Mesendoderm (in vitro differentiated cells): Measurements from ENCODE around the gene KDM5D. TPM values are rescaled to one million over a fixed set of nuclear protein-coding genes. Genes with fewer than 3 reads are reported as not detected.
A peak's percentile ranks its signal among the peaks of the same experiment; 100 is the strongest.

Source experiments
- DNase-seq: peaks from one replicate; pipeline ENCODE4 v3.0.0; 2013
- H2AK5ac ChIP-seq: 2 replicates; pipeline ENCODE4 v1.6.1; 2013; ENCODE audit warnings: low read length, inconsistent platforms
- H2BK120ac ChIP-seq: 2 replicates; pipeline ENCODE4 v1.6.1; 2013; ENCODE audit warnings: low read depth, mild to moderate bottlenecking, low read length, moderate library complexity, mixed read lengths
- H2BK15ac ChIP-seq: replicated peaks from 2 replicates; pipeline ENCODE4 v1.6.1; 2013; ENCODE audit warnings: low read depth, mild to moderate bottlenecking, moderate library complexity
- H2BK5ac ChIP-seq: 2 replicates; pipeline ENCODE4 v1.6.1; 2013; ENCODE audit warnings: low read length, inconsistent platforms
- H3K18ac ChIP-seq: 2 replicates; pipeline ENCODE4 v1.6.1; 2013; ENCODE audit warnings: mild to moderate bottlenecking, low read length, mixed read lengths
- H3K23ac ChIP-seq: one replicate; pipeline ENCODE4 v1.6.1; 2013; ENCODE audit warnings: low read length
- H3K27ac ChIP-seq: 2 replicates; pipeline ENCODE4 v1.5.1; 2013; ENCODE audit warnings: low read depth, mild to moderate bottlenecking, inconsistent platforms, low read length, moderate library complexity
- H3K27me3 ChIP-seq: 2 replicates; pipeline ENCODE4 v1.6.1; 2013; ENCODE audit warnings: low read length, control low read depth, mild to moderate bottlenecking, inconsistent platforms; ENCODE audit not compliant: insufficient read depth, poor library complexity
- H3K36me3 ChIP-seq: 2 replicates; pipeline ENCODE4 v1.6.1; 2013; ENCODE audit warnings: low read length, inconsistent platforms; ENCODE audit not compliant: control insufficient read depth, insufficient read depth
- H3K4ac ChIP-seq: one replicate; pipeline ENCODE4 v1.6.1; 2013; ENCODE audit warnings: low read depth, mild to moderate bottlenecking, low read length, moderate library complexity
- H3K4me1 ChIP-seq: 2 replicates; pipeline ENCODE4 v1.6.1; 2013; ENCODE audit warnings: low read depth, low read length, inconsistent platforms; ENCODE audit not compliant: control insufficient read depth
- H3K4me2 ChIP-seq: 2 replicates; pipeline ENCODE4 v1.6.1; 2013; ENCODE audit warnings: low read length
- H3K4me3 ChIP-seq: 2 replicates; pipeline ENCODE4 v1.5.1; 2013; ENCODE audit warnings: mild to moderate bottlenecking, low read length
- H3K56ac ChIP-seq: one replicate; pipeline ENCODE4 v1.6.1; 2013; ENCODE audit warnings: low read length
- H3K79me1 ChIP-seq: 2 replicates; pipeline ENCODE4 v1.6.1; 2013; ENCODE audit warnings: low read length, inconsistent platforms
- H3K79me2 ChIP-seq: 2 replicates; pipeline ENCODE4 v1.6.1; 2013; ENCODE audit warnings: mild to moderate bottlenecking, low read length; ENCODE audit not compliant: control insufficient read depth, insufficient read depth
- H3K9ac ChIP-seq: 2 replicates; pipeline ENCODE4 v1.6.1; 2013; ENCODE audit warnings: low read length, inconsistent platforms
- H4K5ac ChIP-seq: one replicate; pipeline ENCODE4 v1.6.1; 2013; ENCODE audit warnings: low read length
- H4K8ac ChIP-seq: one replicate; pipeline ENCODE4 v1.6.1; 2013; ENCODE audit warnings: low read depth, mild to moderate bottlenecking, control low read depth, low read length, moderate library complexity
- WGBS: extraction: QIAGEN DNeasy Blood & Tissue Kit; methylation state at CpG from one replicate; pipeline ENCODE4 v1.1.7; 2013; ENCODE audit warnings: low lambda C conversion rate, missing lambda C conversion rate; ENCODE audit not compliant: insufficient coverage; ENCODE audit errors: extremely low coverage; 5-methylcytosine and 5-hydroxymethylcytosine counted together
- polyA plus RNA-seq, 2 experiments: library from polyadenylated mRNA; stranded (reverse); fragments of 200-250 nt; gene quantifications; one replicate each; pipeline ENCODE4 v1.2.3, GENCODE V29; 2013

KDM5D gene
- 13.6 TPM for polyA plus RNA-seq (2013, experiment 1 of 2)
- polyA plus RNA-seq (2013, experiment 2 of 2), result 13.7 TPM

DNA sequence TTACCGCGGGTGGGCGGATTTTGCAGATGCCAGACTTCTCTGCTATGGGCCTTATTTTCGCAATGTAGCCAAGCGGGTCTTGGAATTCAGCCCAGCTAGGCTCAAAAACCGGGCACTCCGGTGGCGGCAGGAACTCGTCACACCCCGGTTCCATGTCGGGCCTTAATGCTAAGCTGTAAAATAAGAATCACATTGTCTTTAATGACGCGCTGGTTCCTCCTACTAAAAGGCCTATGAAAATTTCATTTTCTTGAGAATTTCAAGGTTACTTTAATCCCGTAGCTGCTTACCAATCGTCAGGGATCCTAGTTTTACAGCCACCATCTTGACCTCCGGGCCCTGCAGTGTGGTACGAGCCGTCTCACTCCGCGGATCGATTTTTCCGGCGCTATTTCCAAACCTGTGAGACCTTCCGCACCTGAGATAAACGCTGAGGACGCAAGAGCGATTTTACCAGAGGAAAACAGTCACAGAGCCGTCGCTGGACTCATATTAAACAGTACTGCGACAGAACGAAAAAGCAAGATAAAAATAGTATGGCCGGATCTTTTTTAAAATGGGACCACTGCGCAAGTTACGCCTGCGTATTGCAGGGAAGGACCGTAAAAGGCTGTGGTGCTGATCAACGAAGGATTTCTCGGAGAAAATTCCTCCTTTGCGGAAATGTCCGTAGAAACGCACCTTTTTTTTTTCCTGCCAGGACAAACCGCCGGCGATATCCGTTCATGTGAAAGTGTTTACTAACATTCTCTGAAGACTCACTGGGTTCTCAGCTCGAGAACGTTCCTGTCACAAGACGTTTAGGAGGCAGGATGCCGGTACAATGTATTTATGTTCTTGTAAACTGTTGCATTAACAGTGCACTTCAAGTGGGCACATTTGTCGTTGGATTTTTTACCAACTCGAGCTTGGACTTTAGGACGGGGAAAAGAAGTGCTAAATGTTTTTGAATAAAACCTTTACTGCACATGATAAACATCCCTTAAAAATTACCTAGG is at the start of gene KDM5D:
TSS of gene KDM5D (minus strand) at position 346 of the 998 bp plus-strand sequence. CDS start at position 154, 192 bp downstream.
- no peak within 1 kb of the TSS for H3K23ac ChIP-seq
- WGBS, result no CpG with 5 or more reads among the region's 52 CpGs
- H3K56ac ChIP-seq, result peak within 1 kb of the TSS; percentile 79
- H3K4ac ChIP-seq, result no peak within 1 kb of the TSS
- H2BK120ac ChIP-seq, result peak within 1 kb of the TSS; percentile 3
- no peaks in the 10 kb centered on the region for H3K36me3 ChIP-seq
- peak; percentile 86 for DNase-seq
- H2BK5ac ChIP-seq, result no peak within 1 kb of the TSS
- H3K4me2 ChIP-seq, result peak within 1 kb of the TSS; percentile 1
- no peaks in the 10 kb centered on the region for H3K4me1 ChIP-seq
- no peak within 1 kb of the TSS for H4K5ac ChIP-seq
- peak within 1 kb of the TSS; percentile 75 for H3K9ac ChIP-seq
- H2AK5ac ChIP-seq, result no peak within 1 kb of the TSS
- no peaks in the 10 kb centered on the region for H3K27me3 ChIP-seq
- peak within 1 kb of the TSS; percentile 3 for H3K27ac ChIP-seq
- H3K79me1 ChIP-seq, result no peaks in the 10 kb centered on the region
- no peaks in the 10 kb centered on the region for H3K79me2 ChIP-seq
- H3K18ac ChIP-seq, result peak within 1 kb of the TSS; percentile 51
- H2BK15ac ChIP-seq, result no peak within 1 kb of the TSS
- H4K8ac ChIP-seq, result no peak within 1 kb of the TSS
- H3K4me3 ChIP-seq, result peak within 1 kb of the TSS; percentile 72

DNA sequence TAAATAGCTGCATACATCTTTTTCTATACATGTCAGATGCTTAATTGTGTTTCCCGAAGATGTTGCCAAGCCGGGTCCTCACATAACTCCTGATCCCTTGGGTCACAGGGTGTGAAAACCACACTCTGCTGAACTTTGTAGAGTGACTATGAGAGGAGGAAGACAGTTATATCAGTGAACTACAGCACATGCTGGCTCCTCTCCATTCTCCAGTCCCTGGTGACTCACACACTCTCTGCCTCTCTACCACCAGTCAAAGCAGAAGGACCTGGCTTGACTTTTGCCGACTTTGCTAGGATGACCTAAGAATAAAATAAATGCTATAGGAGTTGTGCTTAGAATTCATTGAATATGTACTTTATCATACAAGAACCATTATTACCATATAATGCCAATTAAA is 23.8 kb upstream of the KDM5D start:
- Histone ChIP-seq H3K4ac (no peak overlapping the region), H4K8ac (no peak overlapping the region), H3K4me2 (no peak overlapping the region), H2BK15ac (no peak overlapping the region), H3K4me1 (no peaks in the 10 kb centered on the region), H3K27ac (no peak overlapping the region), H2BK5ac (no peak overlapping the region), H3K56ac (no peak overlapping the region), H3K9ac (no peak overlapping the region), H3K79me1 (no peaks in the 10 kb centered on the region), H3K4me3 (no peak overlapping the region), H3K79me2 (no peaks in the 10 kb centered on the region), H4K5ac (no peak overlapping the region), H2BK120ac (no peak overlapping the region), H3K23ac (no peak overlapping the region), H2AK5ac (no peak overlapping the region), H3K18ac (no peak overlapping the region), H3K27me3 (no peaks in the 10 kb centered on the region), H3K36me3 (no peaks in the 10 kb centered on the region)
- no peak for DNase-seq
- no CpG with 5 or more reads among the region's 3 CpGs for WGBS

DNA sequence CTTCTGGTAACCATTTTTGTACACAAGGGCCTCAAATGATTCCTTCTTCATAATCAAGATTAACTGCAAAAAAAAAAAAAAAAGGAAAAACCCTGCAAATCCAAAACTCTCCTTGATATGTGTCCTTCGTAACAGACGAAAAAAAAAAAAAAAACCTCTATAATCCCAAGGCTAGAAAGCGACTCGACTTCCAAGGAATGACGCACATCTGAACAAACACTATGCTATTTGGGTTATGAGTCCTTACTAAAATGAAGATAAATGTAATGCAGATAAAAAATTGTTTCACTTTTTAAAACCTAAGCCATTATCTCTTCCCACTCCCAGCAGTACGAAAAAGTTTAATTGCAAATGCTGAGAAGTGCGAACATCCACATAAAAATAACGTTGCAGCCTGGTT is 1.2 kb downstream of the KDM5D start:
- WGBS, result no CpG with 5 or more reads among the region's 8 CpGs
- Histone ChIP-seq H3K79me2 (no peaks in the 10 kb centered on the region), H3K27me3 (no peaks in the 10 kb centered on the region), H3K36me3 (no peaks in the 10 kb centered on the region), H3K56ac (no peak overlapping the region), H3K4me1 (no peaks in the 10 kb centered on the region), H3K9ac (peak overlapping the region; percentile 36), H2BK15ac (no peak overlapping the region), H3K4me3 (no peak overlapping the region), H3K18ac (no peak overlapping the region), H2BK120ac (no peak overlapping the region), H3K4ac (no peak overlapping the region), H2AK5ac (no peak overlapping the region), H2BK5ac (no peak overlapping the region), H3K27ac (no peak overlapping the region), H3K79me1 (no peaks in the 10 kb centered on the region), H3K4me2 (no peak overlapping the region), H4K8ac (no peak overlapping the region), H4K5ac (no peak overlapping the region), H3K23ac (no peak overlapping the region)
- no peak for DNase-seq

DNA sequence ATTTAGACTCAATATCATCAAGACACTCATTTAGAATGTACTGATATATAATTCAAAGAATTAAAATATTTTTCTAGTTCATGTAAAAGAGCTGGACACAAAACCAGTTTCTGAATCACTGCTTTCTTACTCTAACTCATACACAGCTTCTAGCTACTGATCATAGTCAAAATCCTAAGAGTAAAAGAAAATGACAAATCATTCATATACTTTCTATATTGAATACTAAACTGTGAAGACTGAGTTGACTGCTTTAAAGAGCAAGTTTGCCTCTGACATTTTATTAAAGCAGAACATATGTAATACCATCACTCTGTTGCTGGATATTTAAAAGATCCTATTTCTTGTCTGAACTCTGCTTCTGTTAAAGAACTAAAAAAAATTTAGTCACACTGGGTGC is 2.4 kb downstream of the KDM5D start:
- Histone ChIP-seq H3K4ac (no peak overlapping the region), H4K8ac (no peak overlapping the region), H2BK5ac (no peak overlapping the region), H2AK5ac (no peak overlapping the region), H3K18ac (no peak overlapping the region), H4K5ac (no peak overlapping the region), H3K27me3 (no peaks in the 10 kb centered on the region), H3K4me1 (no peaks in the 10 kb centered on the region), H3K23ac (no peak overlapping the region), H2BK15ac (no peak overlapping the region), H2BK120ac (no peak overlapping the region), H3K79me1 (no peaks in the 10 kb centered on the region), H3K9ac (no peak overlapping the region), H3K79me2 (no peaks in the 10 kb centered on the region), H3K56ac (no peak overlapping the region), H3K27ac (no peak overlapping the region), H3K4me2 (no peak overlapping the region), H3K36me3 (no peaks in the 10 kb centered on the region), H3K4me3 (no peak overlapping the region)
- DNase-seq, result no peak

DNA sequence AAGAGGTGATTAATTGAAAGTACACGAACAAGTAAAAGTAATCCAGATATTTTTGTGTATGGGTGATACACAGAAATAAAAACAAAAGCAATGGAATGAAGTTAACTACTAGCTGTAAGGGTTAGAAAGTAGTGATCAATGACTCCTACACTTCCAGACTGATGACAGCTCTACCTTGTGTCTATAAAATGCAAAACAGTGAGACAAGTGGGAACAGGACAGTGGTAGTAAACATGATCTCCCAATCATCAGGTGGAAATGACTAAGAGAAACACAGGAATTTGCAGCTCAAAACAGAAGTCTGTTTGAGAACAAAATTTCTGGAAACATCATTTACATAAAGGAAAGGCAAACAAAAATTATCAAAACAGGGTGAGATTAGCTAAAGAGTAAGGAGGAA is 10.1 kb downstream of the KDM5D start:
- Histone ChIP-seq H3K56ac (no peak overlapping the region), H3K79me2 (no peaks in the 10 kb centered on the region), H3K4me3 (no peak overlapping the region), H3K27ac (no peak overlapping the region), H3K36me3 (peaks cover 3% of the 10 kb centered on the region), H4K8ac (no peak overlapping the region), H3K23ac (no peak overlapping the region), H3K4me1 (no peaks in the 10 kb centered on the region), H3K18ac (no peak overlapping the region), H4K5ac (no peak overlapping the region), H2BK5ac (no peak overlapping the region), H3K79me1 (no peaks in the 10 kb centered on the region), H3K4ac (no peak overlapping the region), H3K4me2 (no peak overlapping the region), H2BK120ac (no peak overlapping the region), H2BK15ac (no peak overlapping the region), H3K9ac (no peak overlapping the region), H3K27me3 (no peaks in the 10 kb centered on the region), H2AK5ac (no peak overlapping the region)
- no CpG with 5 or more reads among the region's 1 CpG for WGBS
- DNase-seq, result no peak
